OCI-LY7 (cell line): ENCODE results near the gene PCA3. TPM values are rescaled to one million over a fixed set of nuclear protein-coding genes. Genes with fewer than 3 reads are reported as not detected.
A peak's percentile ranks its signal among the peaks of the same experiment; 100 is the strongest.

ENCODE experiments used
- BruUV-seq: library from RNA; stranded (reverse); fragments of 400-500 nt; replicated peaks from 2 replicates; lab custom pipeline; 2021; lab: Mats Ljungman, UMichigan
- CTCF ChIA-PET: fragments of 300-600 bp; sonication (Branson Sonifier 250); formaldehyde crosslinking; loops from one replicate; lab custom pipeline; 2022; ENCODE audit warnings: antibody characterized with exemption; ENCODE audit not compliant: unreplicated experiment; lab: Charles Lee
- POLR2A ChIA-PET: fragments of 300-600 bp; sonication (Branson Sonifier 250); formaldehyde crosslinking; loops from one replicate; lab custom pipeline; 2022; ENCODE audit warnings: antibody characterized with exemption; lab: Charles Lee
- DNase-seq: peaks from one replicate; pipeline ENCODE4 v3.0.0-alpha.2; 2015; ENCODE audit warnings: low spot score
- H2AFZ ChIP-seq: fragments of 200-600 bp; sonication (generic), shearing (Covaris generic); 2 replicates; pipeline ENCODE4 v1.6.1; 2014; ENCODE audit warnings: mild to moderate bottlenecking, antibody characterized with exemption, low read length, moderate library complexity
- H3K27ac ChIP-seq: fragments of 200-600 bp; sonication (generic); 2 replicates; pipeline ENCODE4 v1.5.1; 2014; ENCODE audit warnings: mixed run types, low read depth, mild to moderate bottlenecking, moderate library complexity, low read length, inconsistent platforms; ENCODE audit not compliant: poor library complexity, severe bottlenecking
- H3K36me3 ChIP-seq: fragments of 200-600 bp; sonication (generic); 2 replicates; pipeline ENCODE4 v1.6.1; 2014; ENCODE audit warnings: mild to moderate bottlenecking, antibody characterized with exemption, low read length, moderate library complexity, mixed read lengths; ENCODE audit not compliant: insufficient read depth
- H3K4me1 ChIP-seq: fragments of 200-600 bp; sonication (generic); 2 replicates; pipeline ENCODE4 v1.5.1; 2014; ENCODE audit warnings: mild to moderate bottlenecking, low read length; ENCODE audit not compliant: insufficient read depth, poor library complexity, severe bottlenecking
- H3K4me2 ChIP-seq: fragments of 200-600 bp; sonication (generic); 2 replicates; pipeline ENCODE4 v1.6.1; 2014; ENCODE audit warnings: mild to moderate bottlenecking, low read length
- H3K4me3 ChIP-seq: fragments of 200-600 bp; sonication (generic); 2 replicates; pipeline ENCODE4 v1.5.1; 2014; ENCODE audit warnings: mild to moderate bottlenecking, low read depth, low read length; ENCODE audit not compliant: poor library complexity, severe bottlenecking
- H3K79me2 ChIP-seq: fragments of 200-600 bp; sonication (generic); 2 replicates; pipeline ENCODE4 v1.6.1; 2016; ENCODE audit warnings: low read depth, mild to moderate bottlenecking, low read length, moderate library complexity, mixed read lengths; ENCODE audit not compliant: insufficient read depth
- H3K9me2 ChIP-seq: fragments of 200-600 bp; sonication (generic); 2 replicates; pipeline ENCODE4 v1.6.1; 2016; ENCODE audit warnings: mild to moderate bottlenecking, low read length, mixed read lengths; ENCODE audit not compliant: insufficient read depth
- H3K9me3 ChIP-seq: fragments of 200-600 bp; sonication (generic); 2 replicates; pipeline ENCODE4 v1.6.1; 2014; ENCODE audit warnings: mild to moderate bottlenecking, mixed run types, low read length, mixed read lengths
- H4K20me1 ChIP-seq: fragments of 200-600 bp; sonication (generic); 2 replicates; pipeline ENCODE4 v1.6.1; 2014; ENCODE audit warnings: mild to moderate bottlenecking, antibody characterized with exemption, low read length, moderate library complexity, mixed read lengths; ENCODE audit not compliant: insufficient read depth
- EZH2phosphoT487 ChIP-seq: fragments of 200-600 bp; sonication (generic); IDR thresholded peaks from 2 replicates; pipeline ENCODE4 v1.6.1; 2018; ENCODE audit warnings: low read depth, borderline replicate concordance, mild to moderate bottlenecking, mixed run types, antibody characterized with exemption, low read length, moderate library complexity, mixed read lengths
- intact Hi-C: fragments of 100-400 bp; cut with micrococcal nuclease; formaldehyde crosslinking; loops from one replicate; pipeline ENCODE4 v1.10.0; 2022; ENCODE audit not compliant: unreplicated experiment
- total RNA-seq, 2 experiments: library from RNA; depleted of rRNA in 1 of 2; stranded (reverse); fragments of >200 nt in 1 of 2; shearing (Covaris generic) in 1 of 2; gene quantifications; 2 replicates each; pipeline ENCODE4 v1.2.3, GENCODE V29; 2014 to 2022
- TF ChIP-seq, protein P1 (sequence below): fragments of 200-600 bp; sonication (generic); conservative IDR thresholded peaks from 2 replicates; pipeline ENCODE4 v1.5.1; 2014; ENCODE audit warnings: mild to moderate bottlenecking, antibody characterized with exemption, low read length, moderate library complexity, mixed read lengths

PCA3 gene
- total RNA-seq, 2 experiments from 2014 or later, result not detected

GRCh38 chr9:76808636-76809035, 44.4 kb downstream of the PCA3 start:
- ChIA-PET POLR2A (no interaction called here), CTCF (no interaction called here)
- H3K9me2 ChIP-seq, result no peaks in the 10 kb centered on the region
- DNase-seq, result no peak
- no peak overlapping the region for H3K4me3 ChIP-seq
- H2AFZ ChIP-seq, result no peak overlapping the region
- no peaks in the 10 kb centered on the region for H3K4me1 ChIP-seq
- no peaks in the 10 kb centered on the region for H3K79me2 ChIP-seq
- TF ChIP-seq, protein P1, sequence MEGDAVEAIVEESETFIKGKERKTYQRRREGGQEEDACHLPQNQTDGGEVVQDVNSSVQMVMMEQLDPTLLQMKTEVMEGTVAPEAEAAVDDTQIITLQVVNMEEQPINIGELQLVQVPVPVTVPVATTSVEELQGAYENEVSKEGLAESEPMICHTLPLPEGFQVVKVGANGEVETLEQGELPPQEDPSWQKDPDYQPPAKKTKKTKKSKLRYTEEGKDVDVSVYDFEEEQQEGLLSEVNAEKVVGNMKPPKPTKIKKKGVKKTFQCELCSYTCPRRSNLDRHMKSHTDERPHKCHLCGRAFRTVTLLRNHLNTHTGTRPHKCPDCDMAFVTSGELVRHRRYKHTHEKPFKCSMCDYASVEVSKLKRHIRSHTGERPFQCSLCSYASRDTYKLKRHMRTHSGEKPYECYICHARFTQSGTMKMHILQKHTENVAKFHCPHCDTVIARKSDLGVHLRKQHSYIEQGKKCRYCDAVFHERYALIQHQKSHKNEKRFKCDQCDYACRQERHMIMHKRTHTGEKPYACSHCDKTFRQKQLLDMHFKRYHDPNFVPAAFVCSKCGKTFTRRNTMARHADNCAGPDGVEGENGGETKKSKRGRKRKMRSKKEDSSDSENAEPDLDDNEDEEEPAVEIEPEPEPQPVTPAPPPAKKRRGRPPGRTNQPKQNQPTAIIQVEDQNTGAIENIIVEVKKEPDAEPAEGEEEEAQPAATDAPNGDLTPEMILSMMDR, result no peak
- no peak for TF ChIP-seq EZH2phosphoT487
- no TSS peak for BruUV-seq
- H4K20me1 ChIP-seq, result no peaks in the 10 kb centered on the region
- no peak overlapping the region for H3K4me2 ChIP-seq
- no peak overlapping the region for H3K27ac ChIP-seq
- H3K36me3 ChIP-seq, result no peaks in the 10 kb centered on the region
- H3K9me3 ChIP-seq, result no peaks in the 10 kb centered on the region
- intact Hi-C loops, result no loop called here

- H3K4me1 ChIP-seq, result no peaks in the 10 kb centered on the region
- no peak for TF ChIP-seq EZH2phosphoT487
- TF ChIP-seq, protein P1, result peak; percentile 90
- H3K36me3 ChIP-seq, result no peaks in the 10 kb centered on the region
- POLR2A ChIA-PET, result interaction anchor here (0.5 kb wide), 1 partner anchor 18 kb away, joined by 3 read pairs; no protein-coding TSS in a partner anchor
- intact Hi-C loops, result loop anchor here (1.0 to 5.0 kb wide), 2 partner anchors 187 to 340 kb away; no protein-coding TSS in a partner anchor
- peak; percentile 36 for DNase-seq
- H4K20me1 ChIP-seq, result no peaks in the 10 kb centered on the region
- no peaks in the 10 kb centered on the region for H3K9me3 ChIP-seq
- H3K9me2 ChIP-seq, result no peaks in the 10 kb centered on the region
- CTCF ChIA-PET, result no interaction called here
- BruUV-seq, result no TSS peak
- no peaks in the 10 kb centered on the region for H3K79me2 ChIP-seq
- no peak overlapping the region for H3K4me3 ChIP-seq
- H3K27ac ChIP-seq, result no peak overlapping the region
- H2AFZ ChIP-seq, result no peak overlapping the region
- H3K4me2 ChIP-seq, result no peak overlapping the region
These were observed 46.2 kb downstream of the PCA3 start for GRCh38 chr9:76810377-76810957.

DNA sequence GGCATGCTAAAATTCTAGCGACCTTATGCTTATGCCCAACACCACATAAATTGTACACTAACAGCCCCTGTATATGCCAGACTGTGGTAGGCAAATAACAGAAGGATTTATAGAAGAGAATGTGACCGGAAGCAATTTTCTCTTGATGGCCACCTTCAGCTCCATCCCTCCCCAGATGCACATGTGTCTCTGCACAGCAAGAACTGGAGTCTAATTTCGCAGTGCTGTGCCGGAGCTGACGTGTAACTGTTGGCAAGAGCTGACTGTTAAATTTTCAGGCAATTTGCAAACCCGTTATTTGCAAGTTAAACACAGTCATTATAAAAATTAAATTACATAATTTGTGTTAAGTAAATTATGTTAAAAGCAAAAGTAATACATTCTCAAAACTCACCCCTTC, 48.4 kb downstream of the PCA3 start:
- DNase-seq, result no peak
- intact Hi-C loops, result loop anchor here (5.0 kb wide), 1 partner anchor 185 kb away; no protein-coding TSS in a partner anchor
- CTCF ChIA-PET, result no interaction called here

More for the DNA sequence above, 48.4 kb downstream of the PCA3 start:
- no peak overlapping the region for H3K27ac ChIP-seq
- H3K4me2 ChIP-seq, result no peak overlapping the region
- no peaks in the 10 kb centered on the region for H4K20me1 ChIP-seq
- no peak overlapping the region for H3K4me3 ChIP-seq
- TF ChIP-seq, protein P1, result no peak
- TF ChIP-seq EZH2phosphoT487, result no peak
- no peaks in the 10 kb centered on the region for H3K9me3 ChIP-seq
- no peaks in the 10 kb centered on the region for H3K79me2 ChIP-seq
- H3K4me1 ChIP-seq, result no peaks in the 10 kb centered on the region
- H3K9me2 ChIP-seq, result no peaks in the 10 kb centered on the region
- H3K36me3 ChIP-seq, result no peaks in the 10 kb centered on the region
- H2AFZ ChIP-seq, result no peak overlapping the region
- POLR2A ChIA-PET, result no interaction called here
- BruUV-seq, result no TSS peak
